Skin epidermis (tissue), 12 donors: ENCODE data around the gene STAT6.

Source experiments
- H3K27ac ChIP-seq, 21 experiments: fragments of 200-600 bp; sonication (generic) in 11 of 21; one replicate each; pipeline ENCODE4 v1.5.0; 2020; ENCODE audit warnings: mild to moderate bottlenecking in 3 of 21, inconsistent platforms in 2 of 21, moderate library complexity in 2 of 21
- H3K4me3 ChIP-seq, 7 experiments: fragments of 200-600 bp; sonication (generic) in 2 of 7; one replicate each; pipeline ENCODE4 v1.5.0; 2020; ENCODE audit warnings: inconsistent platforms in 2 of 7, mild to moderate bottlenecking in 2 of 7, moderate library complexity in 1 of 7

The STAT6 gene

GRCh38 chr12:57148469-57149244, 37.5 kb upstream of the STAT6 start:
- H3K4me3 ChIP-seq, result no peak overlapping the region
- H3K27ac ChIP-seq, result peak overlapping the region; percentile 1 to 85 (median 79)

- no peak within 1 kb of the TSS for H3K4me3 ChIP-seq
- peak within 1 kb of the TSS in 20 of 21 experiments; percentile 27 to 85 (median 80) for H3K27ac ChIP-seq
Observed at GRCh38 chr12:57146961-57147944, 36.1 kb upstream of the STAT6 start, which contains the start of gene LRP1-AS. LRP1-AS (minus strand) TSS chr12:57147619.

- peak overlapping the region in 13 of 21 experiments; percentile 23 to 83 (median 60) for H3K27ac ChIP-seq
Observed at GRCh38 chr12:57146092-57146491, 34.9 kb upstream of the STAT6 start.

GRCh38 chr12:57145460-57146059, 34.4 kb upstream of the STAT6 start:
- no peak overlapping the region for H3K4me3 ChIP-seq

More at GRCh38 chr12:57146092-57146491, 34.9 kb upstream of the STAT6 start:
- H3K4me3 ChIP-seq, result no peak overlapping the region

GRCh38 chr12:57143454-57143853, 32.3 kb upstream of the STAT6 start:
- Histone ChIP-seq H3K4me3 (no peak overlapping the region), H3K27ac (peak overlapping the region in 6 of 21 experiments; percentile 13 to 76 (median 36))

More at GRCh38 chr12:57145460-57146059, 34.4 kb upstream of the STAT6 start:
- H3K27ac ChIP-seq, result peak overlapping the region in 12 of 21 experiments; percentile 10 to 79 (median 34)

- Histone ChIP-seq H3K4me3 (no peak overlapping the region), H3K27ac (peak overlapping the region in 10 of 21 experiments; percentile 9 to 76 (median 31))
Observed at GRCh38 chr12:57142727-57143126, 31.6 kb upstream of the STAT6 start.

GRCh38 chr12:57142121-57142520, 31.0 kb upstream of the STAT6 start:
- H3K27ac ChIP-seq, result peak overlapping the region in 11 of 21 experiments; percentile 2 to 65 (median 26)

GRCh38 chr12:57141249-57141648, 30.1 kb upstream of the STAT6 start:
- Histone ChIP-seq H3K4me3 (no peak overlapping the region), H3K27ac (peak overlapping the region in 9 of 21 experiments; percentile 2 to 65 (median 32))

More at GRCh38 chr12:57142121-57142520, 31.0 kb upstream of the STAT6 start:
- no peak overlapping the region for H3K4me3 ChIP-seq

- Histone ChIP-seq H3K4me3 (no peak overlapping the region), H3K27ac (peak overlapping the region in 8 of 21 experiments; percentile 18 to 94 (median 60))
Observed at GRCh38 chr12:57139796-57140649, 28.9 kb upstream of the STAT6 start.

GRCh38 chr12:57138526-57139272, 27.5 kb upstream of the STAT6 start:
- Histone ChIP-seq H3K27ac (peak overlapping the region in 17 of 21 experiments; percentile 13 to 94 (median 64)), H3K4me3 (no peak overlapping the region)

GRCh38 chr12:57135527-57136326, 24.6 kb upstream of the STAT6 start:
- H3K4me3 ChIP-seq, result peak overlapping the region in 1 of 7 experiments; percentile 5

GRCh38 chr12:57134949-57135348, 23.8 kb upstream of the STAT6 start:
- H3K27ac ChIP-seq, result peak overlapping the region in 20 of 21 experiments; percentile 17 to 95 (median 73)
- no peak overlapping the region for H3K4me3 ChIP-seq

More at GRCh38 chr12:57135527-57136326, 24.6 kb upstream of the STAT6 start:
- H3K27ac ChIP-seq, result peak overlapping the region; percentile 34 to 95 (median 71)

- Histone ChIP-seq H3K4me3 (no peak overlapping the region), H3K27ac (peak overlapping the region in 18 of 21 experiments; percentile 40 to 95 (median 70))
Observed at GRCh38 chr12:57133916-57134315, 22.8 kb upstream of the STAT6 start.

- Histone ChIP-seq H3K27ac (peak overlapping the region in 19 of 21 experiments; percentile 40 to 95 (median 68)), H3K4me3 (peak overlapping the region in 1 of 7 experiments; percentile 4)
Observed at GRCh38 chr12:57133013-57133569, 21.9 kb upstream of the STAT6 start.

- Histone ChIP-seq H3K4me3 (peak overlapping the region in 2 of 7 experiments; percentile 1 to 4), H3K27ac (peak overlapping the region in 20 of 21 experiments; percentile 35 to 95 (median 68))
Observed at GRCh38 chr12:57131896-57132744, 21.0 kb upstream of the STAT6 start.
